Measurements from ENCODE around the gene ARMC9. TPM values are rescaled to one million over a fixed set of nuclear protein-coding genes. Genes with fewer than 3 reads are reported as not detected.

The ARMC9 gene
- total RNA-seq, 1 experiment from 2014 or later: 16.4 TPM

DNA sequence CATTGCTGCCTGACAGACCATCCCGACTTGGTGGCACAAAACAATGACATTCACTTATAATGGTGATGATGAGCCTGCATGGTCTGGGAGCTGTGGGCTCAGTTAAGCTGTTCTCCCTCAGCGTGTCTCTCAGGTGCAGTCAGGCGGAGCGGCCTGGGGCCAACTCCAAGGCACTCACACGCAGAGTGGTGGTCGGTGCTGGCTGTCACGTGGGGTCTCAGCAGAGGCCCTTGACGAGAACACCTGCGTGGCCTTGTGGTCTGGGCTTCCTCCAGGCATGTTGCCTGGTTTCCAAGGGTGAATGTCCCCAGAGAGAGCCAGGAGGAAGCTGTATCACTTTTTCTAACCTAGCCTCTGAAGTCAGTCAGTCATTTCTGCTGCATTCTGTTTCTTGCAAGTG lies 29.8 kb downstream of the ARMC9 start:
- H3K36me3 ChIP-seq (ENCODE audit: control insufficient read depth in 1 of 2, insufficient read depth in 2 of 2, low read length in 2 of 2): peaks cover 0 to 6% of the 10 kb centered on the region in 2 experiments; a peak in 1 of 4 replicates
- no peak overlapping the region for H3K4me3 ChIP-seq (replicated peaks in 1 of 2; ENCODE audit: low read depth in 1 of 2, low read length in 2 of 2)
- intact Hi-C loops (cut with micrococcal nuclease): loop anchor here (5.0 kb wide), 2 partner anchors 184 to 329 kb away; no protein-coding TSS in a partner anchor
- H3K9me3 ChIP-seq (ENCODE audit: control insufficient read depth in 1 of 2, insufficient read depth in 1 of 2, low read depth in 1 of 2, low read length in 2 of 2): no peaks in the 10 kb centered on the region
- ATAC-seq (no peak), DNase-seq (ENCODE audit: low read depth, low spot score) (no peak)
- H3K27me3 ChIP-seq (ENCODE audit: insufficient read depth, low read length): no peaks in the 10 kb centered on the region
- ChIA-PET POLR2A (no interaction called here), CTCF (interaction anchor here (0.9 to 2.9 kb wide), 2 partner anchors 172 to 224 kb away, joined by 5 to 17 read pairs; no protein-coding TSS in a partner anchor), RAD21 (ENCODE audit: low non-redundant PET in 1 of 2, low total read pairs in 2 of 2, uncharacterized antibody in 2 of 2, unreplicated experiment in 2 of 2) (interaction anchor here in 1 of 2 experiments (0.6 kb wide), 1 partner anchor 218 kb away, joined by 3 read pairs; no protein-coding TSS in a partner anchor)
- no peak overlapping the region for H2AFZ ChIP-seq (ENCODE audit: low read depth, low read length, poor library complexity, severe bottlenecking)
- H3K27ac ChIP-seq (ENCODE audit: low read depth, low read length): no peak overlapping the region
- no peaks in the 10 kb centered on the region for H3K4me1 ChIP-seq (ENCODE audit: control insufficient read depth in 1 of 2, insufficient read depth in 2 of 2, low read length in 2 of 2)
- no peaks in the 10 kb centered on the region for H3K9me2 ChIP-seq (ENCODE audit: insufficient read depth)
- no peak overlapping the region for H3K9ac ChIP-seq (ENCODE audit: low read length)
- H3K4me2 ChIP-seq (ENCODE audit: low read length): no peak overlapping the region
- no peaks in the 10 kb centered on the region for H3K79me2 ChIP-seq (ENCODE audit: insufficient read depth, low read length)
- no peaks in the 10 kb centered on the region; the same call in 1 of the 2 replicates for H4K20me1 ChIP-seq (ENCODE audit: insufficient read depth)
- no TSS peak for BruUV-seq (replicated peaks)
- TF ChIP-seq JUND (IDR thresholded peaks at IDR 0.05) (no peak), SRF (IDR thresholded peaks at IDR 0.05; ENCODE audit: low read depth) (no peak), ELF1 (IDR thresholded peaks at IDR 0.05; ENCODE audit: borderline replicate concordance, low read depth) (no peak), EZH2 (IDR thresholded peaks at IDR 0.05) (no peak), SP1 (IDR thresholded peaks at IDR 0.05; ENCODE audit: low read depth) (no peak), FOSL1 (IDR thresholded peaks at IDR 0.05; ENCODE audit: low read depth) (no peak), POLR2AphosphoS5 (IDR thresholded peaks at IDR 0.05; ENCODE audit: low read depth, low read length) (no peak), RAD21 (IDR thresholded peaks at IDR 0.05; ENCODE audit: low read depth) (no peak)
- TF ChIP-seq, protein P1, sequence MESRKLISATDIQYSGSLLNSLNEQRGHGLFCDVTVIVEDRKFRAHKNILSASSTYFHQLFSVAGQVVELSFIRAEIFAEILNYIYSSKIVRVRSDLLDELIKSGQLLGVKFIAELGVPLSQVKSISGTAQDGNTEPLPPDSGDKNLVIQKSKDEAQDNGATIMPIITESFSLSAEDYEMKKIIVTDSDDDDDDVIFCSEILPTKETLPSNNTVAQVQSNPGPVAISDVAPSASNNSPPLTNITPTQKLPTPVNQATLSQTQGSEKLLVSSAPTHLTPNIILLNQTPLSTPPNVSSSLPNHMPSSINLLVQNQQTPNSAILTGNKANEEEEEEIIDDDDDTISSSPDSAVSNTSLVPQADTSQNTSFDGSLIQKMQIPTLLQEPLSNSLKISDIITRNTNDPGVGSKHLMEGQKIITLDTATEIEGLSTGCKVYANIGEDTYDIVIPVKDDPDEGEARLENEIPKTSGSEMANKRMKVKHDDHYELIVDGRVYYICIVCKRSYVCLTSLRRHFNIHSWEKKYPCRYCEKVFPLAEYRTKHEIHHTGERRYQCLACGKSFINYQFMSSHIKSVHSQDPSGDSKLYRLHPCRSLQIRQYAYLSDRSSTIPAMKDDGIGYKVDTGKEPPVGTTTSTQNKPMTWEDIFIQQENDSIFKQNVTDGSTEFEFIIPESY (IDR thresholded peaks at IDR 0.05; ENCODE audit: extremely low read depth, insufficient replicate concordance, low read length): no peak
- TF ChIP-seq, protein P2, sequence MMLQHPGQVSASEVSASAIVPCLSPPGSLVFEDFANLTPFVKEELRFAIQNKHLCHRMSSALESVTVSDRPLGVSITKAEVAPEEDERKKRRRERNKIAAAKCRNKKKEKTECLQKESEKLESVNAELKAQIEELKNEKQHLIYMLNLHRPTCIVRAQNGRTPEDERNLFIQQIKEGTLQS (IDR thresholded peaks at IDR 0.05): no peak
- TF ChIP-seq, protein P3, sequence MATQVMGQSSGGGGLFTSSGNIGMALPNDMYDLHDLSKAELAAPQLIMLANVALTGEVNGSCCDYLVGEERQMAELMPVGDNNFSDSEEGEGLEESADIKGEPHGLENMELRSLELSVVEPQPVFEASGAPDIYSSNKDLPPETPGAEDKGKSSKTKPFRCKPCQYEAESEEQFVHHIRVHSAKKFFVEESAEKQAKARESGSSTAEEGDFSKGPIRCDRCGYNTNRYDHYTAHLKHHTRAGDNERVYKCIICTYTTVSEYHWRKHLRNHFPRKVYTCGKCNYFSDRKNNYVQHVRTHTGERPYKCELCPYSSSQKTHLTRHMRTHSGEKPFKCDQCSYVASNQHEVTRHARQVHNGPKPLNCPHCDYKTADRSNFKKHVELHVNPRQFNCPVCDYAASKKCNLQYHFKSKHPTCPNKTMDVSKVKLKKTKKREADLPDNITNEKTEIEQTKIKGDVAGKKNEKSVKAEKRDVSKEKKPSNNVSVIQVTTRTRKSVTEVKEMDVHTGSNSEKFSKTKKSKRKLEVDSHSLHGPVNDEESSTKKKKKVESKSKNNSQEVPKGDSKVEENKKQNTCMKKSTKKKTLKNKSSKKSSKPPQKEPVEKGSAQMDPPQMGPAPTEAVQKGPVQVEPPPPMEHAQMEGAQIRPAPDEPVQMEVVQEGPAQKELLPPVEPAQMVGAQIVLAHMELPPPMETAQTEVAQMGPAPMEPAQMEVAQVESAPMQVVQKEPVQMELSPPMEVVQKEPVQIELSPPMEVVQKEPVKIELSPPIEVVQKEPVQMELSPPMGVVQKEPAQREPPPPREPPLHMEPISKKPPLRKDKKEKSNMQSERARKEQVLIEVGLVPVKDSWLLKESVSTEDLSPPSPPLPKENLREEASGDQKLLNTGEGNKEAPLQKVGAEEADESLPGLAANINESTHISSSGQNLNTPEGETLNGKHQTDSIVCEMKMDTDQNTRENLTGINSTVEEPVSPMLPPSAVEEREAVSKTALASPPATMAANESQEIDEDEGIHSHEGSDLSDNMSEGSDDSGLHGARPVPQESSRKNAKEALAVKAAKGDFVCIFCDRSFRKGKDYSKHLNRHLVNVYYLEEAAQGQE (IDR thresholded peaks at IDR 0.05; ENCODE audit: low read depth): no peak
